ENCODE measurements around the gene HS6ST1.

The HS6ST1 gene

GRCh38 chr2:128310094-128310716 is 8.5 kb downstream of the HS6ST1 start:
- no peak for DNase-seq

GRCh38 chr2:128309280-128310093 is 9.2 kb downstream of the HS6ST1 start:
- DNase-seq, result no peak

GRCh38 chr2:128308889-128309279 is 9.8 kb downstream of the HS6ST1 start:
- DNase-seq, result no peak

- DNase-seq, result no peak
Measured at GRCh38 chr2:128308284-128308731, 10.4 kb downstream of the HS6ST1 start.

GRCh38 chr2:128307595-128307994 is 11.1 kb downstream of the HS6ST1 start:
- DNase-seq, result no peak

- no peak for DNase-seq
Measured at GRCh38 chr2:128306931-128307460, 11.7 kb downstream of the HS6ST1 start.

GRCh38 chr2:128306081-128306930 is 12.4 kb downstream of the HS6ST1 start:
- no peak for DNase-seq

- DNase-seq, result no peak
Measured at GRCh38 chr2:128305555-128306080, 13.1 kb downstream of the HS6ST1 start.

GRCh38 chr2:128304715-128305554 is 13.7 kb downstream of the HS6ST1 start:
- DNase-seq, result peak; percentile 38

- DNase-seq, result no peak
Measured at GRCh38 chr2:128304330-128304714, 14.3 kb downstream of the HS6ST1 start.

GRCh38 chr2:128303911-128304310 is 14.8 kb downstream of the HS6ST1 start:
- no peak for DNase-seq

GRCh38 chr2:128303095-128303791 is 15.4 kb downstream of the HS6ST1 start:
- no peak for DNase-seq

- DNase-seq, result no peak
Measured at GRCh38 chr2:128302744-128303067, 16.0 kb downstream of the HS6ST1 start.

- DNase-seq, result no peak
Measured at GRCh38 chr2:128302011-128302743, 16.5 kb downstream of the HS6ST1 start.

- DNase-seq, result no peak
Measured at GRCh38 chr2:128301501-128301966, 17.1 kb downstream of the HS6ST1 start.

- no peak for DNase-seq
Measured at GRCh38 chr2:128301021-128301420, 17.6 kb downstream of the HS6ST1 start.

GRCh38 chr2:128300151-128301020 is 18.3 kb downstream of the HS6ST1 start:
- peak; percentile 26 for DNase-seq

- no peak for DNase-seq
Measured at GRCh38 chr2:128299628-128300027, 19.0 kb downstream of the HS6ST1 start.

GRCh38 chr2:128298846-128299507 is 19.7 kb downstream of the HS6ST1 start:
- no peak for DNase-seq
